Mesodermal cell (in vitro differentiated cells): ENCODE measurements around the gene XKR8.

Source experiments
- H3K27ac ChIP-seq: 2 replicates; pipeline ENCODE4 v1.7.0; 2013; ENCODE audit warnings: mild to moderate bottlenecking, low read depth, low read length, moderate library complexity; ENCODE audit not compliant: severe bottlenecking
- H3K36me3 ChIP-seq: 2 replicates; pipeline ENCODE4 v1.7.1; 2013; ENCODE audit warnings: mild to moderate bottlenecking, low read length, moderate library complexity; ENCODE audit not compliant: control insufficient read depth, insufficient read depth
- H3K4me1 ChIP-seq: one replicate; pipeline ENCODE4 v1.7.1; 2013; ENCODE audit warnings: mild to moderate bottlenecking, low read length; ENCODE audit not compliant: insufficient read depth, control insufficient read depth, poor library complexity, severe bottlenecking
- H3K4me3 ChIP-seq: 2 replicates; pipeline ENCODE4 v1.7.0; 2013; ENCODE audit warnings: low read length, control low read depth, mild to moderate bottlenecking; ENCODE audit not compliant: insufficient read depth, poor library complexity, severe bottlenecking; ENCODE audit errors: extremely low read depth
- H3K9me3 ChIP-seq: 2 replicates; pipeline ENCODE4 v1.7.1; 2013; ENCODE audit warnings: mild to moderate bottlenecking, low read length, moderate library complexity; ENCODE audit not compliant: control insufficient read depth
- WGBS, 2 experiments: methylation state at CpG; one replicate each; pipeline ENCODE4 v1.1.5; 2013; ENCODE audit warnings: missing lambda C conversion rate in 2 of 2; ENCODE audit not compliant: insufficient coverage in 2 of 2; 5-methylcytosine and 5-hydroxymethylcytosine counted together

XKR8 gene

DNA sequence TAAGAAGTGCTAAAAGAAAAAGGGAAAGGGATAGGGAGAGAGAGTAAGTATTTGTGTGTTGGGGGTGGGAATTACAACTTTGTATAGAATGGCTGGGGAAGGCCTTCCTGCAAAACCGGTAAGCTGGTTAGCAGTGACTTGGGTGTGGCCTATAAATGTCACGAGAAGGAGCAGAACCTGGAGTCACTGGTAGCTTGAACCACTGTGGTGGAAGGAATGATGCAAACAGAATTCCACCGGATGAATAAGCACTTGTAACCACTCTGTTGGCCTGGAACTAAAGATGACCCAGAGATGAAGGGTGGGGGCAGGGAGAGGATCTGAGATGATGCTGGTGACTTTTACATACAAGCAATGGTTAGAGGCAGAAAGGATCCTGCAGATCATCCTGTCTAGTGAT, 8.9 kb downstream of the XKR8 start:
- 92 to 96% methylated on average over 3 of the region's 3 CpGs for WGBS, 2 experiments
- no peaks in the 10 kb centered on the region for H3K9me3 ChIP-seq
- no peak overlapping the region for H3K27ac ChIP-seq
- H3K4me1 ChIP-seq: peaks cover 6% of the 10 kb centered on the region
- peaks cover 62% of the 10 kb centered on the region for H3K36me3 ChIP-seq
- H3K4me3 ChIP-seq: no peak overlapping the region

GRCh38 chr1:27970401-27970800, 10.6 kb downstream of the XKR8 start:
- Histone ChIP-seq H3K4me3 (no peak overlapping the region), H3K4me1 (peaks cover 6% of the 10 kb centered on the region), H3K27ac (no peak overlapping the region), H3K36me3 (peaks cover 53% of the 10 kb centered on the region), H3K9me3 (no peaks in the 10 kb centered on the region)
- 86 to 92% methylated on average over 3 to 6 of the region's 6 CpGs for WGBS, 2 experiments

DNA sequence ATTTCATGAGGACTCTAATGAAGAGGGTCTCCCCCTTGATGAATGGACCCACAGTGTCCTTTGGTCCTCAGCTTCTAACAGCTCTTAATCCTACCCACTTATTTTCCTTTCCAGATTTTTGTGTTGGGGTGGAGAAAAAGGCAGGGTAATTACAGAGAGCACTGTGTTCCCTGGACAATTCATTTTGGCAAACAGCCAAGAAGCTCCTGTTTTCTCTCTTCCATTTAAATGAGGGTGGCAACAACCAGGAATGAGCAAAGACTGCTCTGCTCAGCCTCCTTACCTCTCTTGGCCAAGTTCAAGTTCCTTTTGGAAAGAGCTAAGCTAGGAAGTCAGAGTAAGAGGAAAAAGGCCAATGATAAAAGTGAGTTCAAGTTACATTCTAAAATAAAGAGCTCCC, 11.9 kb downstream of the XKR8 start:
- no peak overlapping the region for H3K4me3 ChIP-seq
- no peaks in the 10 kb centered on the region for H3K9me3 ChIP-seq
- H3K36me3 ChIP-seq: peaks cover 59% of the 10 kb centered on the region
- peaks cover 6% of the 10 kb centered on the region for H3K4me1 ChIP-seq
- no peak overlapping the region for H3K27ac ChIP-seq

DNA sequence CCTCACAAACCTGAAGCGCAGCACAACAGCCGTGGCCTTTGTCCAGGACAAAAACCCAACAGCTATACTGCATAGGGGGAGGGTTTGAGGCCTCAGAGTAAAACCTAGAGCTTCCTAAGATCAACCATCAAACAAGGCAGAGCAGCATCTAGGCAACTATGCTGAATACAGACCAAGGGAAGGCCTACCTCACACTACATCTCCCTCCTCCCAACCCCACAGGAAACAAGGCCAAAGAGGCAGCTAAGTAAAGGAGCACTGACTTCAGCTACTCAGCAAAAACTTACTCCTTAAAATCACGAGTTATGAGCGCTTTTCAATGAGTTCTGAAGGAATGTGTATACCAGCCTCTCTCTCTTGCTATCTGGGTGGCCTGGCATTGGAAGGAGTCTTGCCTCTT, 12.4 kb downstream of the XKR8 start:
- WGBS, 2 experiments: 92 to 96% methylated on average over 2 to 4 of the region's 4 CpGs
- Histone ChIP-seq H3K27ac (no peak overlapping the region), H3K4me1 (peaks cover 6% of the 10 kb centered on the region), H3K36me3 (peaks cover 60% of the 10 kb centered on the region), H3K4me3 (no peak overlapping the region), H3K9me3 (no peaks in the 10 kb centered on the region)

GRCh38 chr1:27973771-27974416, 14.1 kb downstream of the XKR8 start:
- peaks cover 6% of the 10 kb centered on the region for H3K4me1 ChIP-seq
- H3K4me3 ChIP-seq: no peak overlapping the region
- 86 to 92% methylated on average over 2 of the region's 4 CpGs for WGBS, 2 experiments
- H3K9me3 ChIP-seq: no peaks in the 10 kb centered on the region
- H3K27ac ChIP-seq: no peak overlapping the region
- H3K36me3 ChIP-seq: peaks cover 58% of the 10 kb centered on the region

GRCh38 chr1:27974417-27974781, 14.6 kb downstream of the XKR8 start:
- Histone ChIP-seq H3K4me1 (peaks cover 6% of the 10 kb centered on the region), H3K9me3 (no peaks in the 10 kb centered on the region), H3K4me3 (no peak overlapping the region), H3K36me3 (peaks cover 60% of the 10 kb centered on the region), H3K27ac (no peak overlapping the region)

DNA sequence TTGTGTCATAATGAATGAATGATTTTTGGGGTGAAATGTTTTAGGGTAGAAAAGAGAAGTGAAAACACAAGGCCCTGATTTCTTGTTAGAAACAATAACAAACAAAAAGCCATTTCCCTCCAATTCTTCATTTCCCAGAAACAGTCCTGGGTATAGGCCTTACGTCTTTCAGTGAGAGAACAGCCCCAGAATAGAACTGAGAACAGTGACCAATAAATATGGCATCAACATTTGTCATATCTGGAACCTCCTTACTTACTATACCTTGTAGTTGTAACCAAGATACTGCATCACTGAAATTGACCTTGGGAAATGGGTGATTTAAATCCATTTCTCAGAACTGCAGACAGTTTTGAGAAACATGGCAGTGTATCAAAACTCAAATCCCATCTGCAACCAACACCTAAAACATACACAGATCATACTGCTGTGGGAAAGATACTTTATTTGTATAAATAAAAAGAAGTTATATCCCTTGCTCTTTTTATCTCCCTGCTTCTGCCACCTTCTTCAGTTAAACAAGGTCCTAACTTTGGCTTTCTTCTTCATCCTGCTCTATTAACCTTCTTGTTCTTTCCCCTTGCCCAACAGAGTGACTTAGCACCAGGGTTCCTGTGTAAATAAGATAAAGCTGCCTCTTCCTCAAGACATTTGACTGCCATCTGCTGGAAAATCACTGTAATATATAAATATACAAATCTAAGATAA, 19.5 kb downstream of the XKR8 start:
- H3K27ac ChIP-seq: no peak overlapping the region
- 100% methylated on average over 1 of the region's 1 CpG; no CpG with 5 or more reads in 1 of the 2 experiments for WGBS, 2 experiments
- H3K9me3 ChIP-seq: no peaks in the 10 kb centered on the region
- H3K4me3 ChIP-seq: no peak overlapping the region
- peaks cover 37% of the 10 kb centered on the region for H3K36me3 ChIP-seq
- H3K4me1 ChIP-seq: no peaks in the 10 kb centered on the region

DNA sequence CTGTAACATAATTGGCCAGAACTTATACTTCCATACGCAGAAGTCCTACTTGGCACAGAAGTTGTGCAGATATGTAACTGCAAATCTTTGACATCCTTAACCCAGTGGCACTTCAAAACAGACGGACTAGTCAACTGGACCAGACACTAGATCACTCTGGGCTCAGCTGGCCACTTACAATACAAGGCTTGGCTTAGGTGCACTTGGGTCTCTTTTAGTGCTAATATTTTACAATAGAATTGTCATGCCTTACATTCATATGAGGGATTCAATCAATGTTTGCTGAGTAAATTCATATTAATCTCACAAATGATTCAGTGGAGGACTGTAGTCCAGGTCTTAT, 20.1 kb downstream of the XKR8 start:
- peaks cover 37% of the 10 kb centered on the region for H3K36me3 ChIP-seq
- no peak overlapping the region for H3K4me3 ChIP-seq
- H3K9me3 ChIP-seq: no peaks in the 10 kb centered on the region
- H3K27ac ChIP-seq: no peak overlapping the region
- 90 to 95% methylated on average over 2 of the region's 2 CpGs for WGBS, 2 experiments
- H3K4me1 ChIP-seq: no peaks in the 10 kb centered on the region

DNA sequence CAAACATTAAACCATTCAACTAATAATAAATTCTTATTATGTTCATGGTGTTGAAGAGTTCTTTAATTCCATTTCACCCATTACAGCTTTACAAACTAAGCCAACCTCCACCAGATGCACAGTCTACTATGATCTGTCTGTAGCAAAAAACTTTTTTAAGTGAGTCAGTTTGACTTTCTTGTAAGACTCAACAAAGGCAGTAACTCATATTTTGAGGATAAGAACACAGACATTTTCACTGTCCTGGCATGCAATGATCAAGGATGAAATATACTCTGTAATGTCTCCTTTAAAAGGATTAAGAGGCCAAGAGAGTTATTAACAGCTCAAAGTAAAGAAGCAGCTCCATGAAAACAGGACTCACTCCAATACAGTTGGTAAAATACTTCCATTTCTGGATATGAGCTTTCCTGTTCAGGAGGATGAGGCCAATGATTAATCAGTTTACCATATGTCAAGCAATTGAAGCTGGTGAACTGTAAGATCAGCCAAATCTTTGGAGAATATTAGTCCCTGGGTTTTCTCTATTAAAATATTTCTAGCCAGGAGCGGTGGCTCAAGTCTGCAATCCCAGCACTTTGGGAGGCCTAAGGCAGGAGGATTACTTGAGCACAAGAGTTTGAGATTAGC, 20.6 kb downstream of the XKR8 start:
- WGBS, 2 experiments: 100% methylated on average over 1 of the region's 1 CpG; no CpG with 5 or more reads in 1 of the 2 experiments
- Histone ChIP-seq H3K9me3 (no peaks in the 10 kb centered on the region), H3K36me3 (peaks cover 38% of the 10 kb centered on the region), H3K27ac (no peak overlapping the region), H3K4me1 (no peaks in the 10 kb centered on the region), H3K4me3 (no peak overlapping the region)

- Histone ChIP-seq H3K9me3 (no peaks in the 10 kb centered on the region), H3K4me1 (no peaks in the 10 kb centered on the region), H3K27ac (no peak overlapping the region), H3K36me3 (peaks cover 42% of the 10 kb centered on the region), H3K4me3 (no peak overlapping the region)
- WGBS, 2 experiments: 83 to 88% methylated on average over 1 to 3 of the region's 3 CpGs
Measured at GRCh38 chr1:27981145-27981544, 21.4 kb downstream of the XKR8 start.

DNA sequence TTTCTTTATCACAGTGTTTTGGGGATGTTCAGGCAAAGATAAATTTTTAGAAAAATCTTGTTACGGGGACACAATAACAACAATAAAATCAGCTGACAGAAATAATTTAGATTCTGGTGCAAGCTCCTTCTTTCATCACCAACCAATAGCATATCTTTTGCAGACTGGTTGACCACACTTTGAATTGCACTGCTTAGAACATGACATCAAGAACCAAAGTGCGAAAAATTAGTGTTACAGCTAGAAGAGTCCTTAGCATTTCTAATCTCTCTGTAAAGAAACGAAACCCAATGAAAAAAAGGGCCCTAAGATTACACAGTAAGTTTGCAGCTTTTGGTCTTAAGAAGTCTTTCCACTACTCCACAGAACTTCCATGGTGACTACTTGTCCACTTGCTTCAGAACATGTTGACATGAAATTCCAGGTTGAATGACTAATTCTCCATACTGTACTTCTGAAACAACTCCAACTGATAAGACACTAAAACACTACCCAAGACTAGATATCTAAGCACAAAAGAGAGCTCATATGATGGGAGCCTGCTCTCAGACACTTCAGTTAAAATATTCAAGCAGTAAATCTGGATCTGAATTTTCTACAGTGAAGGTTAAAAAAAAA, 31.3 kb downstream of the XKR8 start:
- 78 to 100% methylated on average over 2 of the region's 3 CpGs for WGBS, 2 experiments
- Histone ChIP-seq H3K36me3 (peaks cover 83% of the 10 kb centered on the region), H3K4me3 (no peak overlapping the region), H3K9me3 (no peaks in the 10 kb centered on the region), H3K4me1 (peaks cover 8% of the 10 kb centered on the region), H3K27ac (no peak overlapping the region)
